ENCODE results near the gene ARL2BP. TPM values are rescaled to one million over a fixed set of nuclear protein-coding genes. Genes with fewer than 3 reads are reported as not detected.
A peak's percentile ranks its signal among the peaks of the same experiment; 100 is the strongest.

Gene ARL2BP
- total RNA-seq, 1 experiment from 2014 or later: 32.6 TPM

DNA sequence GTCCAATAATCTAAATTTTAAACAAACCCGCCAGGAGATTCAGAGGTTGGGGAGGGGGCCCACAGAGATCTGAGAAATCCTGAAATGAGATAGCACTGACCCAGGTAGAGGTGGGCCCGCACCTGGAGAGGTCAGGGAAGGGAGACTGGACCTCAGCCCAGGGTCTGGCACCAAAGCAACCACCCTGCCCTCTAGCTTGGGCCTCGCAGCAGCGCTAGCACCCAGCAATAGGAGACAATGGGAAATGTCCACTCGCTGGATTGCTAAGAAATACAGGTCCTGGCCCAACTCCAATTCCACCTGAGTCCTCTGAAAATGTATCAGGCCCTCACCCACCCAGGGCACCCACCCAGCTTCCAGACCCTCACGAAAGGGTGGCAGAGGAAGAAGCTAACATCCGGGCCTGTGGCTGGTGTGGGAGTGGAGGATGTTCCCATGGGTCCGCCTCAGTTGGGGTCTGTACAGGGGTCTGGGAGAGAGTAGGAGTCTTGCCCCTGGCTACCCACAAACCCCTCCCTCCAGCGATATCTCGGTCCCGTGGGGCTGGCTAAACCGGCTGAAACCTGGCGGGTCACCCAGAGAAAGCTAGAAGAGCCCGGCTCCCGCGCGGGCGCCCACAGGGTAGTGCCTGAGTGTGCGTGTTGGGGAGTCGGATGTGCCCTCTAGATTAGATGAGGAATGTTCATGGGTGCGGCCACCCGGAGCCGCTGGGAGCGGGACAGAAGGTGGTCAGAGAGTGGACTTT is 38.3 kb downstream of the ARL2BP start:
- peak overlapping the region; percentile 75 for H3K4me3 Mint-ChIP-seq (ENCODE audit: low read depth, unreplicated experiment)
- H3K27ac Mint-ChIP-seq (ENCODE audit: unreplicated experiment): peak overlapping the region; percentile 49
- H3K27me3 Mint-ChIP-seq (ENCODE audit: unreplicated experiment): no peaks in the 10 kb centered on the region
- intact Hi-C loops (cut with micrococcal nuclease; ENCODE audit: unreplicated experiment): loop anchor here (2.0 kb wide), 1 partner anchor 97 kb away; the partner anchor contains the start of genes PSME3IP1 and RSPRY1
- no peaks in the 10 kb centered on the region for H3K9me3 Mint-ChIP-seq (ENCODE audit: low read depth, unreplicated experiment)
- peak; percentile 49 for DNase-seq
- TF ChIP-seq, protein P1, sequence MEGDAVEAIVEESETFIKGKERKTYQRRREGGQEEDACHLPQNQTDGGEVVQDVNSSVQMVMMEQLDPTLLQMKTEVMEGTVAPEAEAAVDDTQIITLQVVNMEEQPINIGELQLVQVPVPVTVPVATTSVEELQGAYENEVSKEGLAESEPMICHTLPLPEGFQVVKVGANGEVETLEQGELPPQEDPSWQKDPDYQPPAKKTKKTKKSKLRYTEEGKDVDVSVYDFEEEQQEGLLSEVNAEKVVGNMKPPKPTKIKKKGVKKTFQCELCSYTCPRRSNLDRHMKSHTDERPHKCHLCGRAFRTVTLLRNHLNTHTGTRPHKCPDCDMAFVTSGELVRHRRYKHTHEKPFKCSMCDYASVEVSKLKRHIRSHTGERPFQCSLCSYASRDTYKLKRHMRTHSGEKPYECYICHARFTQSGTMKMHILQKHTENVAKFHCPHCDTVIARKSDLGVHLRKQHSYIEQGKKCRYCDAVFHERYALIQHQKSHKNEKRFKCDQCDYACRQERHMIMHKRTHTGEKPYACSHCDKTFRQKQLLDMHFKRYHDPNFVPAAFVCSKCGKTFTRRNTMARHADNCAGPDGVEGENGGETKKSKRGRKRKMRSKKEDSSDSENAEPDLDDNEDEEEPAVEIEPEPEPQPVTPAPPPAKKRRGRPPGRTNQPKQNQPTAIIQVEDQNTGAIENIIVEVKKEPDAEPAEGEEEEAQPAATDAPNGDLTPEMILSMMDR (IDR thresholded peaks at IDR 0.05; ENCODE audit: unreplicated experiment): no peak
- peaks cover 31% of the 10 kb centered on the region for H3K36me3 Mint-ChIP-seq (ENCODE audit: insufficient read depth, unreplicated experiment)
- peaks cover 45% of the 10 kb centered on the region for H3K4me1 Mint-ChIP-seq (ENCODE audit: low read depth, unreplicated experiment)
- BruUV-seq (replicated peaks): TSS peak; percentile 36
- CTCF ChIA-PET: interaction anchor here (1.0 to 1.9 kb wide), 2 partner anchors 30 to 31 kb away, joined by 5 read pairs; no protein-coding TSS in a partner anchor

- CTCF ChIA-PET: interaction anchor here (1.0 to 1.9 kb wide), 2 partner anchors 31 to 32 kb away, joined by 5 read pairs; no protein-coding TSS in a partner anchor
Measured at GRCh38 chr16:57283959-57284208, 38.8 kb downstream of the ARL2BP start.

DNA sequence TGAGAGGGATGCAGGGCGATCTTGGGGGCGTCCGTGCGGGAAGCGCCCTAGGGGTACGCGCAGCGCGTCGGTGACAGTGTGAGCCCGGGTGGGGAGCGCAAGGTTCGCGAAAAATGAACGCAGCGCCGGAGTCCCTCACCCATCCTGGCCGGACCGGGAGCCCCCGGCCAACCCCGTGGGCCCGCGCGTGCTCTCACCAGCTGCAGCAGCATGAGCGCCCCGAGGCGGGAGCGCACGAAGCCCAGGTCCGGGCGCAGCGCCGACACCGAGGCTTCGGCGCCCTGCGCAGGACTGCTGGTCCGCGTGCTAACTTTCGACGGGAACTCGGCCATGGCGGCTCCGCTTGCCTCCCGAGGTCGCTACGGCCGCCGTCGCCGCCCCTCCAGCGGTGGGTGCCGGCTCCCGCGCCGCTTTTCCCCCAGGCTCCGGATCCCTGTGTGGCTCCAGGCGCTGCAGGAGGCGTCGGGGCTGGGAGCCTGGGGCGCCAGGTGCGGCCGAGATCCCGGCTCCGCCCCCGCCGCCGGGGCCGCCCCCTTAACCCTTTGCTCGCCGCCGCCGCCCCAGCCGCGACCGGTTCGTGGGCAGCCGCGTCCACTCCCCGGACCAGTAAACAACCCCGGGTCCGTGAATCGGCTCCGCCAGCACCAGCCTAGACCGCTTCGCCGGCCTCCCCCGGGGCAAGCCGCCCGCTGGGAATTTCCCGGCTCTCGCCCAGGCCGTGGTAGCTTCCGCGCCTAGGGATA is 39.3 kb downstream of the ARL2BP start, which contains the start of gene PLLP:
Gene PLLP (minus strand): TSS at position 464 of the 743 bp plus-strand sequence. CDS start 132 bp downstream, at position 332.
- Mint-ChIP-seq H3K9me3 (ENCODE audit: low read depth, unreplicated experiment) (no peaks in the 10 kb centered on the region), H3K27ac (ENCODE audit: unreplicated experiment) (peak within 1 kb of the TSS; percentile 49), H3K27me3 (ENCODE audit: unreplicated experiment) (no peaks in the 10 kb centered on the region), H3K4me1 (ENCODE audit: low read depth, unreplicated experiment) (peaks cover 36% of the 10 kb centered on the region), H3K36me3 (ENCODE audit: insufficient read depth, unreplicated experiment) (peaks cover 31% of the 10 kb centered on the region), H3K4me3 (ENCODE audit: low read depth, unreplicated experiment) (peak within 1 kb of the TSS; percentile 75)
- intact Hi-C loops (cut with micrococcal nuclease; ENCODE audit: unreplicated experiment): no loop called here
- TF ChIP-seq, protein P1 (IDR thresholded peaks at IDR 0.05; ENCODE audit: unreplicated experiment): no peak
- DNase-seq: peak; percentile 87
- CTCF ChIA-PET: interaction anchor here (1.0 to 1.9 kb wide), 4 partner anchors 16 to 39 kb away, joined by 3 to 5 read pairs (median 4); partner anchors contain the start of gene ARL2BP
- no TSS peak for BruUV-seq (replicated peaks)

More at GRCh38 chr16:57283959-57284208, 38.8 kb downstream of the ARL2BP start:
- Mint-ChIP-seq H3K9me3 (ENCODE audit: low read depth, unreplicated experiment) (no peaks in the 10 kb centered on the region), H3K27ac (ENCODE audit: unreplicated experiment) (peak overlapping the region; percentile 49), H3K36me3 (ENCODE audit: insufficient read depth, unreplicated experiment) (peaks cover 31% of the 10 kb centered on the region), H3K27me3 (ENCODE audit: unreplicated experiment) (no peaks in the 10 kb centered on the region), H3K4me1 (ENCODE audit: low read depth, unreplicated experiment) (peaks cover 40% of the 10 kb centered on the region), H3K4me3 (ENCODE audit: low read depth, unreplicated experiment) (peak overlapping the region; percentile 75)
- TF ChIP-seq, protein P1 (IDR thresholded peaks at IDR 0.05; ENCODE audit: unreplicated experiment): no peak
- no TSS peak for BruUV-seq (replicated peaks)
- DNase-seq: no peak
- intact Hi-C loops (cut with micrococcal nuclease; ENCODE audit: unreplicated experiment): loop anchor here (2.0 kb wide), 1 partner anchor 97 kb away; the partner anchor contains the start of genes PSME3IP1 and RSPRY1

DNA sequence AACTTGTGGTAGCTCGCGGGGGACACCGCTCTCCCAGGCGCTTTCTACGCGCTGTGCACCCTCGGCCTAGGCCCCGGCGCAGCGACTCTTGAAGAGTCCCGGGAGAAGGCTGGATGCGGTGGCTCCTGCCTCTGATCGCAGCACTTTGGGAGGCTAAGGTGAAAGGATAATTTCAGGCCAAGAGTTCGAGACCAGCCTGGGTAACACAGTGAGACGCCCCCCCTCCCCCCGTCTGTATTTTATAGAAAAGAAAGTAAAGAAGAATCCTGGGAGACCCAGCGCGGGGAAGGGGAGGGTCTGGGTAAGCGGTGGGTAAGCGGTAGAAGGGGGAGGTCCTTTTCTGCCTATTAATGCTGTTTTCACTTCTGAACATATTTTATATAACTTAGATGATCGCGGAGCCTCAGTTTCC is 39.9 kb downstream of the ARL2BP start:
- Mint-ChIP-seq H3K9me3 (ENCODE audit: low read depth, unreplicated experiment) (no peaks in the 10 kb centered on the region), H3K27me3 (ENCODE audit: unreplicated experiment) (no peaks in the 10 kb centered on the region), H3K4me3 (ENCODE audit: low read depth, unreplicated experiment) (peak overlapping the region; percentile 75), H3K4me1 (ENCODE audit: low read depth, unreplicated experiment) (peaks cover 32% of the 10 kb centered on the region), H3K36me3 (ENCODE audit: insufficient read depth, unreplicated experiment) (peaks cover 31% of the 10 kb centered on the region), H3K27ac (ENCODE audit: unreplicated experiment) (no peak overlapping the region)
- intact Hi-C loops (cut with micrococcal nuclease; ENCODE audit: unreplicated experiment): no loop called here
- CTCF ChIA-PET: interaction anchor here (1.0 to 1.9 kb wide), 3 partner anchors 15 to 39 kb away, joined by 3 to 5 read pairs (median 4); partner anchors contain the start of gene ARL2BP
- BruUV-seq (replicated peaks): no TSS peak
- DNase-seq: no peak
- TF ChIP-seq, protein P1 (IDR thresholded peaks at IDR 0.05; ENCODE audit: unreplicated experiment): no peak

All from Calu3 (cell line).